ENCODE data around the gene IL3.

- TF ChIP-seq CTCF (conservative IDR thresholded peaks at IDR 0.05; ENCODE audit: low read length) (no peak), EZH2phosphoT487 (IDR thresholded peaks at IDR 0.05; ENCODE audit: borderline replicate concordance, low read depth, low read length) (no peak)
These were observed 33.9 kb upstream of the IL3 start for GRCh38 chr5:132026516-132027008.

Data from OCI-LY7 (cell line).